ENCODE measurements around the gene CEP44. TPM values are rescaled to one million over a fixed set of nuclear protein-coding genes. Genes with fewer than 3 reads are reported as not detected.
"Not testable (repeated sequence)": the region's sequence is repeated elsewhere in the genome, so short reads cannot be mapped to it uniquely, and the experiment has no call there.

Gene CEP44
- total RNA-seq, 1 donor from 2014 or later = 17.0 TPM

- DNase-seq (no peak), ATAC-seq (no peak)
- Histone ChIP-seq H3K4me3 (no peak overlapping the region), H3K27me3 (ENCODE audit: low read depth) (no peaks in the 10 kb centered on the region), H3K36me3 (no peaks in the 10 kb centered on the region), H3K27ac (no peak overlapping the region), H3K4me1 (peaks cover 24% of the 10 kb centered on the region), H3K9me3 (no peaks in the 10 kb centered on the region)
- intact Hi-C loops (cut with DNase I) = no loop called here
- TF ChIP-seq CTCF (IDR thresholded peaks at IDR 0.05) = no peak
Measured at GRCh38 chr4:174286870-174287269, 3.2 kb downstream of the CEP44 start.

- intact Hi-C loops (cut with DNase I) = no loop called here
- no peak for ATAC-seq
Measured at GRCh38 chr4:174292473-174292872, 8.8 kb downstream of the CEP44 start.

GRCh38 chr4:174294641-174295040 lies 10.9 kb downstream of the CEP44 start:
- H3K4me3 ChIP-seq; DNase-seq; H3K27me3 ChIP-seq (ENCODE audit: low read depth); H3K27ac ChIP-seq; intact Hi-C loops (cut with DNase I); H3K36me3 ChIP-seq; H3K4me1 ChIP-seq; ATAC-seq: not testable (repeated sequence)
- H3K9me3 ChIP-seq = peaks cover 13% of the 10 kb centered on the region

More at GRCh38 chr4:174292473-174292872, 8.8 kb downstream of the CEP44 start:
- TF ChIP-seq CTCF (IDR thresholded peaks at IDR 0.05) = no peak
- Histone ChIP-seq H3K27ac (no peak overlapping the region), H3K4me3 (no peak overlapping the region), H3K27me3 (ENCODE audit: low read depth) (no peaks in the 10 kb centered on the region), H3K9me3 (peaks cover 13% of the 10 kb centered on the region), H3K4me1 (no peaks in the 10 kb centered on the region), H3K36me3 (no peaks in the 10 kb centered on the region)
- DNase-seq = no peak

GRCh38 chr4:174295142-174295541 lies 11.4 kb downstream of the CEP44 start:
- H3K4me3 ChIP-seq; H3K27me3 ChIP-seq (ENCODE audit: low read depth); ATAC-seq; H3K4me1 ChIP-seq; DNase-seq; intact Hi-C loops (cut with DNase I); H3K27ac ChIP-seq: not testable (repeated sequence)
- Histone ChIP-seq H3K36me3 (peaks cover 11% of the 10 kb centered on the region), H3K9me3 (peaks cover 13% of the 10 kb centered on the region)

- peaks cover 70% of the 10 kb centered on the region for H3K36me3 ChIP-seq
Measured at GRCh38 chr4:174303687-174304086, 20.0 kb downstream of the CEP44 start.

GRCh38 chr4:174304664-174305063 lies 21.0 kb downstream of the CEP44 start:
- Histone ChIP-seq H3K27me3 (ENCODE audit: low read depth) (no peaks in the 10 kb centered on the region), H3K27ac (no peak overlapping the region), H3K9me3 (no peaks in the 10 kb centered on the region), H3K36me3 (peaks cover 63% of the 10 kb centered on the region), H3K4me1 (no peaks in the 10 kb centered on the region), H3K4me3 (no peak overlapping the region)
- intact Hi-C loops (cut with DNase I) = no loop called here
- no peak for ATAC-seq
- no peak for DNase-seq
- no peak for TF ChIP-seq CTCF (IDR thresholded peaks at IDR 0.05)

More at GRCh38 chr4:174303687-174304086, 20.0 kb downstream of the CEP44 start:
- Histone ChIP-seq H3K27me3 (ENCODE audit: low read depth) (no peaks in the 10 kb centered on the region), H3K9me3 (no peaks in the 10 kb centered on the region), H3K4me1 (no peaks in the 10 kb centered on the region), H3K4me3 (no peak overlapping the region), H3K27ac (no peak overlapping the region)
- TF ChIP-seq CTCF (IDR thresholded peaks at IDR 0.05) = no peak
- DNase-seq = no peak
- intact Hi-C loops (cut with DNase I) = no loop called here
- ATAC-seq = no peak

GRCh38 chr4:174305961-174306360 lies 22.2 kb downstream of the CEP44 start:
- Histone ChIP-seq H3K9me3 (no peaks in the 10 kb centered on the region), H3K36me3 (peaks cover 56% of the 10 kb centered on the region), H3K4me1 (no peaks in the 10 kb centered on the region), H3K27ac (no peak overlapping the region), H3K4me3 (no peak overlapping the region), H3K27me3 (ENCODE audit: low read depth) (no peaks in the 10 kb centered on the region)
- ATAC-seq = no peak
- TF ChIP-seq CTCF (IDR thresholded peaks at IDR 0.05) = no peak
- intact Hi-C loops (cut with DNase I) = no loop called here
- DNase-seq = no peak
